ENCODE results near the gene EIF4G3. TPM values are rescaled to one million over a fixed set of nuclear protein-coding genes. Genes with fewer than 3 reads are reported as not detected.
"Not testable (repeated sequence)": the region's sequence is repeated elsewhere in the genome, so short reads cannot be mapped to it uniquely, and the experiment has no call there.

Gene EIF4G3
- total and polyA plus RNA-seq, 2 donors (not counting 3 experiments of a cell fraction or from before 2014, with no cell fraction given) = 40.7 to 78.5 TPM

GRCh38 chr1:21092545-21092944 lies 84.2 kb downstream of the EIF4G3 start:
- H3K79me2 ChIP-seq (ENCODE audit: control insufficient read depth, insufficient read depth, low read length) = peaks cover 37% of the 10 kb centered on the region
- POLR2A ChIA-PET; H4K20me1 ChIP-seq (replicated peaks; ENCODE audit: control insufficient read depth, extremely low read depth, insufficient read depth, low read length); BruUV-seq (replicated peaks); H3K9ac ChIP-seq (replicated peaks; ENCODE audit: extremely low read depth, insufficient read depth, low read length); H3K27ac ChIP-seq (ENCODE audit: insufficient read depth, low read depth, low read length); H3K36me3 ChIP-seq (ENCODE audit: control insufficient read depth in 2 of 2, extremely low read depth in 1 of 2, insufficient read depth in 2 of 2, low read length in 2 of 2); CTCF ChIA-PET; H3K9me1 ChIP-seq (replicated peaks; ENCODE audit: control insufficient read depth, extremely low read depth, insufficient read depth, low read length); H3K27me3 ChIP-seq (ENCODE audit: control insufficient read depth in 2 of 2, insufficient read depth in 2 of 2, low read length in 2 of 2); H2AFZ ChIP-seq (ENCODE audit: low read depth, low read length); H3K9me3 ChIP-seq (replicated peaks; ENCODE audit: control insufficient read depth, insufficient read depth, low read length); DNase-seq (ENCODE audit: low read depth, low spot score); H3K4me2 ChIP-seq (ENCODE audit: insufficient read depth, low read length); dilution Hi-C loops (cut with MboI; ENCODE audit: extremely low pct_ligation_motif_present, low sequenced_read_pairs); FAIRE-seq; H3K4me3 ChIP-seq (replicated peaks in 1 of 3; ENCODE audit: insufficient read depth in 1 of 3, low read depth in 1 of 3, low read length in 3 of 3): not testable (repeated sequence)
- intact Hi-C loops (cut with micrococcal nuclease) = loop anchor here (5.0 kb wide), 1 partner anchor 70 kb away; no protein-coding TSS in a partner anchor
- H3K4me1 ChIP-seq (ENCODE audit: control insufficient read depth, extremely low read depth, insufficient read depth, low read length) = peaks cover 20% of the 10 kb centered on the region

GRCh38 chr1:21091053-21091690 lies 85.5 kb downstream of the EIF4G3 start:
- H2AFZ ChIP-seq (ENCODE audit: low read depth, low read length); H3K9me3 ChIP-seq (replicated peaks; ENCODE audit: control insufficient read depth, insufficient read depth, low read length); H4K20me1 ChIP-seq (replicated peaks; ENCODE audit: control insufficient read depth, extremely low read depth, insufficient read depth, low read length); H3K27me3 ChIP-seq (ENCODE audit: control insufficient read depth in 2 of 2, insufficient read depth in 2 of 2, low read length in 2 of 2); H3K9me1 ChIP-seq (replicated peaks; ENCODE audit: control insufficient read depth, extremely low read depth, insufficient read depth, low read length); dilution Hi-C loops (cut with MboI; ENCODE audit: extremely low pct_ligation_motif_present, low sequenced_read_pairs); H3K36me3 ChIP-seq (ENCODE audit: control insufficient read depth in 2 of 2, extremely low read depth in 1 of 2, insufficient read depth in 2 of 2, low read length in 2 of 2): not testable (repeated sequence)
- peak overlapping the region; percentile 8 for H3K9ac ChIP-seq (replicated peaks; ENCODE audit: extremely low read depth, insufficient read depth, low read length)
- peaks cover 34% of the 10 kb centered on the region for H3K79me2 ChIP-seq (ENCODE audit: control insufficient read depth, insufficient read depth, low read length)
- intact Hi-C loops (cut with micrococcal nuclease) = loop anchor here (1.0 to 5.0 kb wide), 2 partner anchors 14 to 69 kb away; no protein-coding TSS in a partner anchor
- H3K27ac ChIP-seq (ENCODE audit: insufficient read depth, low read depth, low read length) = peak overlapping the region; percentile 43
- FAIRE-seq (peak; percentile 93), DNase-seq (ENCODE audit: low read depth, low spot score) (peak; percentile 85)
- BruUV-seq (replicated peaks) = TSS peak; percentile 34
- peaks cover 16% of the 10 kb centered on the region for H3K4me1 ChIP-seq (ENCODE audit: control insufficient read depth, extremely low read depth, insufficient read depth, low read length)
- H3K4me3 ChIP-seq (replicated peaks in 1 of 3; ENCODE audit: insufficient read depth in 1 of 3, low read depth in 1 of 3, low read length in 3 of 3) = peak overlapping the region in 1 of 3 experiments; percentile 19
- TF ChIP-seq FOS (IDR thresholded peaks at IDR 0.05; ENCODE audit: borderline replicate concordance, insufficient read depth, low read length) (peak; percentile 86), JUN (IDR thresholded peaks at IDR 0.05; ENCODE audit: borderline replicate concordance, insufficient read depth, insufficient read length, low read depth) (peak; percentile 63), POLR2AphosphoS5 (IDR thresholded peaks at IDR 0.05; ENCODE audit: insufficient read depth, low read depth, low read length) (peak; percentile 28)
- ChIA-PET CTCF (interaction anchor here (0.7 to 1.5 kb wide), 7 partner anchors 11 to 109 kb away, joined by 3 to 4 read pairs (median 3); no protein-coding TSS in a partner anchor), POLR2A (interaction anchor here (0.6 kb wide), 2 partner anchors 15 to 342 kb away, joined by 4 read pairs; no protein-coding TSS in a partner anchor)
- peak overlapping the region; percentile 84 for H3K4me2 ChIP-seq (ENCODE audit: insufficient read depth, low read length)

Data from endothelial cell of umbilical vein (primary cell).